ENCODE results near the gene MEGF9.

MEGF9 gene

GRCh38 chr9:120680161-120680560 lies 34.1 kb downstream of the MEGF9 start:
- TF ChIP-seq, protein P1, sequence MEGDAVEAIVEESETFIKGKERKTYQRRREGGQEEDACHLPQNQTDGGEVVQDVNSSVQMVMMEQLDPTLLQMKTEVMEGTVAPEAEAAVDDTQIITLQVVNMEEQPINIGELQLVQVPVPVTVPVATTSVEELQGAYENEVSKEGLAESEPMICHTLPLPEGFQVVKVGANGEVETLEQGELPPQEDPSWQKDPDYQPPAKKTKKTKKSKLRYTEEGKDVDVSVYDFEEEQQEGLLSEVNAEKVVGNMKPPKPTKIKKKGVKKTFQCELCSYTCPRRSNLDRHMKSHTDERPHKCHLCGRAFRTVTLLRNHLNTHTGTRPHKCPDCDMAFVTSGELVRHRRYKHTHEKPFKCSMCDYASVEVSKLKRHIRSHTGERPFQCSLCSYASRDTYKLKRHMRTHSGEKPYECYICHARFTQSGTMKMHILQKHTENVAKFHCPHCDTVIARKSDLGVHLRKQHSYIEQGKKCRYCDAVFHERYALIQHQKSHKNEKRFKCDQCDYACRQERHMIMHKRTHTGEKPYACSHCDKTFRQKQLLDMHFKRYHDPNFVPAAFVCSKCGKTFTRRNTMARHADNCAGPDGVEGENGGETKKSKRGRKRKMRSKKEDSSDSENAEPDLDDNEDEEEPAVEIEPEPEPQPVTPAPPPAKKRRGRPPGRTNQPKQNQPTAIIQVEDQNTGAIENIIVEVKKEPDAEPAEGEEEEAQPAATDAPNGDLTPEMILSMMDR (IDR thresholded peaks at IDR 0.05; ENCODE audit: low read depth, low read length, missing control alignments): no peak
- H3K36me3 ChIP-seq (replicated peaks): no peaks in the 10 kb centered on the region
- in situ Hi-C loops (cut with HindIII; ENCODE audit: low pct_ligation_motif_present, low sequenced_read_pairs): no loop called here
- H3K4me3 ChIP-seq (ENCODE audit: low read depth, low read length): no peak overlapping the region
- H3K27me3 ChIP-seq (replicated peaks): no peaks in the 10 kb centered on the region
- no peak overlapping the region for H3K27ac ChIP-seq
- no peak for DNase-seq

DNA sequence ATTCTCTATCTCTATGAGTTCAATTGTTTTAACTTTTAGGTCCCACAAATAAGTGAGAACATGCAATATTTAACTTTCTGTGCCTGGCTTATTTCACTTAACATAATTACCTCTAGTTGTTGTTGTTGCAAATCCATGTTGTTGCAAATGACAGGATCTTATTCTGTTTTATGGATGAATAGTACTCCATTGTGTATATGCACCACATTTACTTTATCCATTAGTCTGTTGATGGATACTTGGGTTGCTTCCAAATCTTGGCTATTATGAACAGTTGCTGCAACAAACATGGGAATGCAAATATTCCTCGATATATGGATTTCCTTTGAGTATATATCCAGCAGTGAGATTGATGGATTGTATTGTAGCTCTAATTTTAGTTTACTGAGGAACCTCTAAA lies 36.3 kb downstream of the MEGF9 start:
- H3K36me3 ChIP-seq (replicated peaks): no peaks in the 10 kb centered on the region
- H3K27me3 ChIP-seq (replicated peaks): no peaks in the 10 kb centered on the region
- no peak overlapping the region for H3K27ac ChIP-seq
- TF ChIP-seq, protein P1 (IDR thresholded peaks at IDR 0.05; ENCODE audit: low read depth, low read length, missing control alignments): no peak
- no peak for DNase-seq
- no peak overlapping the region for H3K4me3 ChIP-seq (ENCODE audit: low read depth, low read length)
- in situ Hi-C loops (cut with HindIII; ENCODE audit: low pct_ligation_motif_present, low sequenced_read_pairs): no loop called here

DNA sequence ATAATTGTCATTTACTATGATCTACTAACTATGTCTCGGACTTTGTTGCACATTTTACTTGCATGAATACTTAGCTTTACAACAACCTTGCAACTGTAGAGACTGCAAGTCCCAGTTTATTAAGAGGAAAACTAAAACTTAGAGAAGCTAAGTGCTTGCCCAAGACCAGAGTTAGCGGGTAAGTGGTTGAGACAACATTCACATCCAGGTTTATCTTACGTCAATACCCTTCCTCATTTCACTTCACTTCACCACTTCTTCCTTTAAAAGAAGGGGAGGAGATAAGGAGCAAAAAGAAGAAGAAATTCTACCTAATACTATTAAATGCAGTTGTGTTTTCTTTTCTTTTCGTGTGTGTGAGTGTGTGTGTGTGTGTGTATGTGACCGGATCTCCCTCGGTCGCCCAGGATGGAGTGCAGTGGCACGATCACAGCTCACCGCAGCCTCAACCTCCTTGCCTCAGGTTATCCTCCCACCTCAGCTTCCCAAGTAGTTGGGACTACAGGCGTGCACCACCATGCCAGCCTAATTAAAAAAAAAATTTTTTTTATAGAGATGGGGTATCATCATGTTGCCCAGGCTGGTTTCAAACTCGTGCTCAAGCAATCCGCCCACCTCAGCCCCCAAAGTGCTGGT lies 37.4 kb downstream of the MEGF9 start:
- TF ChIP-seq, protein P1 (IDR thresholded peaks at IDR 0.05; ENCODE audit: low read depth, low read length, missing control alignments): no peak
- Histone ChIP-seq H3K27ac (no peak overlapping the region), H3K27me3 (replicated peaks) (no peaks in the 10 kb centered on the region), H3K4me3 (ENCODE audit: low read depth, low read length) (no peak overlapping the region), H3K36me3 (replicated peaks) (no peaks in the 10 kb centered on the region)
- in situ Hi-C loops (cut with HindIII; ENCODE audit: low pct_ligation_motif_present, low sequenced_read_pairs): no loop called here
- DNase-seq: no peak

DNA sequence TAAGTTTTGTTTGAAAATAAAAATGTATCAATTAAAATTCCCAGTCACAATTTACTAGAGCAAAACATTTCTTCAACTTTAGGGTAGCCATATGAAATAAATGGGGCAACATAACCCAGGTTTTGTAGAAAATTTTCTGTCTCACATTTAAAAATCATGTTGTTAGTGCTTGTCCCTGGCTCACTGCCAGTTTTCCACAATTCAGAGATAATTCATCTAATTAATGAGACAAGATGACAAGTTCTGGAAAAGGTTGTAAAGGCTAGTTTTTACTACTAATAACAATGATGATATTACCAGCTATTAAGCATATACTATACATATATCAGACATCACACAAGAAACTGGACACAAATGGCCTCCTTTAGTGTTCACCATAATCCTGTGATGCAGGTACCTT lies 45.9 kb downstream of the MEGF9 start:
- DNase-seq: no peak
- Histone ChIP-seq H3K27me3 (replicated peaks) (no peaks in the 10 kb centered on the region), H3K4me3 (ENCODE audit: low read depth, low read length) (no peak overlapping the region), H3K27ac (no peak overlapping the region), H3K36me3 (replicated peaks) (no peaks in the 10 kb centered on the region)
- in situ Hi-C loops (cut with HindIII; ENCODE audit: low pct_ligation_motif_present, low sequenced_read_pairs): no loop called here
- TF ChIP-seq, protein P1 (IDR thresholded peaks at IDR 0.05; ENCODE audit: low read depth, low read length, missing control alignments): no peak

- no peaks in the 10 kb centered on the region for H3K36me3 ChIP-seq (replicated peaks)
- H3K27ac ChIP-seq: no peak overlapping the region
- TF ChIP-seq, protein P1 (IDR thresholded peaks at IDR 0.05; ENCODE audit: low read depth, low read length, missing control alignments): no peak
- no peak for DNase-seq
- no peaks in the 10 kb centered on the region for H3K27me3 ChIP-seq (replicated peaks)
- in situ Hi-C loops (cut with HindIII; ENCODE audit: low pct_ligation_motif_present, low sequenced_read_pairs): no loop called here
- H3K4me3 ChIP-seq (ENCODE audit: low read depth, low read length): no peak overlapping the region
Observed at GRCh38 chr9:120663950-120664349, 50.3 kb downstream of the MEGF9 start.

DNA sequence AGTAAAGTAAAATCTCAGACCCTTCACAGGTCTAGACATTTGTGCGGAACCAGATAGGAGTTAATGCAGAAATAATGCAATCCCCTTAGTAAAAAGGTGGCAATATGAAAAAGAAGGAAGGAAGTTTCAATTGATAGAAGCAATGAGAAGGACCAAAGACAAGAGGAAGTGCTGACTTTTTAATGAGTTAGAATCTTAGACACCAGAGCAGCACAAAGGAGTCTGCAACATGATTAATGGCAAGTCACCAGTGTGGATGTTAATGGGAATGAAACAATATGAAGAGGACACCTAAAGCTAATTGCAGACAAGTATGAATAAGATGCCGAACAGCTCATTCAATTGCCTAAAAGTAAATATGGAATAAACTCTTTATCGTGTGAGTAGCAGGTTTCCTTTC lies 50.9 kb downstream of the MEGF9 start:
- H3K27ac ChIP-seq: no peak overlapping the region
- in situ Hi-C loops (cut with HindIII; ENCODE audit: low pct_ligation_motif_present, low sequenced_read_pairs): no loop called here
- DNase-seq: no peak

More for the DNA sequence above, 50.9 kb downstream of the MEGF9 start:
- TF ChIP-seq, protein P1 (IDR thresholded peaks at IDR 0.05; ENCODE audit: low read depth, low read length, missing control alignments): no peak
- Histone ChIP-seq H3K27me3 (replicated peaks) (no peaks in the 10 kb centered on the region), H3K36me3 (replicated peaks) (no peaks in the 10 kb centered on the region), H3K4me3 (ENCODE audit: low read depth, low read length) (no peak overlapping the region)
